Fibroblast of lung (primary cell): ENCODE data around the gene HS3ST3A1.

Experiments used
- EZH2 ChIP-seq: IDR thresholded peaks from 2 replicates; pipeline ENCODE4 v1.5.1; 2012; ENCODE audit warnings: low read length, control low read depth, mild to moderate bottlenecking; ENCODE audit errors: missing control alignments
- TF ChIP-seq, protein P1 (sequence below), 2 donors: IDR thresholded peaks in 1 of 2; conservative IDR thresholded peaks in 1 of 2; 1 replicate in 1 of 2; 2 replicates in 1 of 2; pipeline ENCODE4 v1.5.1; 2011 to 2012; ENCODE audit warnings: low read length in 2 of 2, control low read depth in 1 of 2, inconsistent platforms in 1 of 2, low read depth in 1 of 2, mild to moderate bottlenecking in 1 of 2

DNA sequence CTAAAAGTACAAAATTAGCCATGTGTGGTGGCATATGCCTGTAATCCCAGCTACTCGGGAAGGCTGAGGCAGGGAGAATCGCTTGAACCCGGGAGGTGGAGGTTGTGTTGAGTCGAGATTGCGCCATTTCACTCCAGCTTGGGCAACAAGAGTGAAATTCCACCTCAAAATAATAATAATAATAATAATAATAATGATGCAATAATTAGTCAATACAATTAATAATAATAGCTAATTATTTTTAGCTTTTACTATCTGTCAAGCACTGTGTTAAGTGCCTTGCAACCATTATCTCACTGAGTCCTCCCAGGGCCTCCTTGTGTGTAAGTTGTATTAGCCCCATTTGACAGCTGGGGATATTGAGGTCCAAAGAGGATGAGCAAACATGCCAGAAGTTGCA is 14.3 kb upstream of the HS3ST3A1 start:
- TF ChIP-seq, protein P1, sequence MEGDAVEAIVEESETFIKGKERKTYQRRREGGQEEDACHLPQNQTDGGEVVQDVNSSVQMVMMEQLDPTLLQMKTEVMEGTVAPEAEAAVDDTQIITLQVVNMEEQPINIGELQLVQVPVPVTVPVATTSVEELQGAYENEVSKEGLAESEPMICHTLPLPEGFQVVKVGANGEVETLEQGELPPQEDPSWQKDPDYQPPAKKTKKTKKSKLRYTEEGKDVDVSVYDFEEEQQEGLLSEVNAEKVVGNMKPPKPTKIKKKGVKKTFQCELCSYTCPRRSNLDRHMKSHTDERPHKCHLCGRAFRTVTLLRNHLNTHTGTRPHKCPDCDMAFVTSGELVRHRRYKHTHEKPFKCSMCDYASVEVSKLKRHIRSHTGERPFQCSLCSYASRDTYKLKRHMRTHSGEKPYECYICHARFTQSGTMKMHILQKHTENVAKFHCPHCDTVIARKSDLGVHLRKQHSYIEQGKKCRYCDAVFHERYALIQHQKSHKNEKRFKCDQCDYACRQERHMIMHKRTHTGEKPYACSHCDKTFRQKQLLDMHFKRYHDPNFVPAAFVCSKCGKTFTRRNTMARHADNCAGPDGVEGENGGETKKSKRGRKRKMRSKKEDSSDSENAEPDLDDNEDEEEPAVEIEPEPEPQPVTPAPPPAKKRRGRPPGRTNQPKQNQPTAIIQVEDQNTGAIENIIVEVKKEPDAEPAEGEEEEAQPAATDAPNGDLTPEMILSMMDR (conservative IDR thresholded peaks at IDR 0.05 in 1 of 2, IDR thresholded peaks at IDR 0.05 in 1 of 2; ENCODE audit: low read depth in 1 of 2, low read length in 2 of 2): no peak
- TF ChIP-seq EZH2: no peak
